VCaP (cell line): ENCODE data around the gene RPGR.

Experiments used
- H3K27ac ChIP-seq: fragments of 450-650 bp; 2 replicates; pipeline ENCODE4 v1.5.1; 2017
- CTCF ChIP-seq: fragments of 450-650 bp; conservative IDR thresholded peaks from 2 replicates; pipeline ENCODE4 v1.5.1; 2017; ENCODE audit warnings: mild to moderate bottlenecking, moderate library complexity

Gene RPGR

GRCh38 chrX:38327007-38327774 lies at the start of gene RPGR:
Gene RPGR, minus strand, starts transcription at chrX:38327509. Its CDS starts 142 bp downstream, at chrX:38327367.
- peak; percentile 88 for TF ChIP-seq CTCF
- peak within 1 kb of the TSS; percentile 71 for H3K27ac ChIP-seq

- no peak for TF ChIP-seq CTCF
- H3K27ac ChIP-seq = no peak overlapping the region
These were observed 49.4 kb upstream of the RPGR start for GRCh38 chrX:38376747-38377146.

GRCh38 chrX:38375891-38376290 lies 48.6 kb upstream of the RPGR start:
- peak; percentile 73 for TF ChIP-seq CTCF
- no peak overlapping the region for H3K27ac ChIP-seq

- H3K27ac ChIP-seq = no peak overlapping the region
- no peak for TF ChIP-seq CTCF
These were observed 47.1 kb upstream of the RPGR start for GRCh38 chrX:38374431-38374830.

- H3K27ac ChIP-seq = 0 out of 2 replicates have a peak overlapping the region, but pooled peaks have one; percentile 5
- TF ChIP-seq CTCF = no peak
These were observed 44.3 kb upstream of the RPGR start for GRCh38 chrX:38371641-38372040.

- H3K27ac ChIP-seq = no peak overlapping the region
- TF ChIP-seq CTCF = no peak
These were observed 41.5 kb upstream of the RPGR start for GRCh38 chrX:38368774-38369173.

- no peak for TF ChIP-seq CTCF
- no peak overlapping the region for H3K27ac ChIP-seq
These were observed 38.6 kb upstream of the RPGR start for GRCh38 chrX:38365954-38366353.
